ENCODE measurements around the gene TMEM134.

DNA sequence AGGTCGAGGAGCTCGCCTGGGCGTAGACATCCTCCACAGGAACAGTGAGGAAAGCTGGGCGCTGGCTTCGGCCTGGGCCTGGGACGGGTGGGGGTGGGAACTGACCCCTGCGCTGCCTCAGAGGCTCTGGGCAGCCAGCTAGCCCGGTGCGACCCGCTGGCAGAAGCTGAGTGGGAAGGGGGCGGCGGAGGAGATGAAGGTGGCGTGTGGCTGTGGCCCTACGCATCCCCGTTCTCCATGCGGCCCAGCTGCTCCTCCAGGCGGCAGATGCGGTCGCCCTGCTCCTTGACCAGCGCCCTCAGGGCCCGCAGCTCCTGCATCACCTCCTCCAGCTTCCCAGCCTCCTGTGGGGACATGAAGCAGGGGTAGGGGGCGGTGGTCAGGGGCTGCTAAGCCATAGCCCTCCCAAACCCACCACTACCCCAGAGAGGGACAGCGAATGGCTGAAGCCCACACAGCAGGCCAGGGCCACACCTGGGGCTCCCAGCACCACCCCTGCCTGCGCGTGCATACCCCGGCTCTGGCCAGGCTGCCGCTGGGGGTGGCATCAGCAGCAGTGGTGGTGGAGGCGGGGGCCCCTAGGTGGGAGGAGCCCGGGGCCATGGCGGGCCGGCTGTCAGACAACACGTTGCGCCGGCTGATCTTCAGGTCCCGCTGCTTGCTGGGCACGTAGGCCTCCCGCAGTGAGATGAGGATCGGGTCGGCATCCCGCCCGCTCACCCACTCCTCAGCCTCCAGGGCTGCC lies 30.7 kb downstream of the TMEM134 start:
- TF ChIP-seq CTCF (IDR thresholded peaks at IDR 0.05; ENCODE audit: low read length) (no peak), EZH2 (IDR thresholded peaks at IDR 0.05; ENCODE audit: borderline replicate concordance, low read length) (no peak)
